PC-9 (cell line): Measurements from ENCODE around the gene PRB2.

ENCODE experiments used
- EZH2 ChIP-seq: fragments of 200-600 bp; sonication (generic); IDR thresholded peaks from 2 replicates; pipeline ENCODE4 v1.8.0; 2017; ENCODE audit warnings: antibody characterized with exemption, low read depth
- TF ChIP-seq, protein P1 (sequence below): fragments of 200-600 bp; sonication (generic); conservative IDR thresholded peaks from 2 replicates; pipeline ENCODE4 v1.6.1; 2017; ENCODE audit warnings: mixed run types, antibody characterized with exemption, mild to moderate bottlenecking, moderate library complexity

DNA sequence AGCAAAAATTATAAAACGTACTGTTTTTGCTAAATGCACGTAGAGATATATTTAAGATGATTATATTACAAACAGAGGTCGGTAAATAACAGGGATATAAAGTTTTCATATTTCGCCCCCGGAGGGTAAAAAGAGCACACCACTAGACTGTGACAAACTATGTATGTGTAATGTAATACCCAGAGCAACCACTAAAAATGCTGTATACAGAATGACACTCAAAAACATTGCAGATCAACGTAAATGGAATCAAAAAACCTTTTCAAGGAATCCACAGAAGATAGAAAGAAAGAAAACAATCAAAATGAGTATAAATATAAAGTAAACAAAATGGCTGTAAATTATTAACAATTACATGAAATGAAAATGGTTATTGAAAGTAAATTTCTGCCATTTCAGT lies 47.6 kb downstream of the PRB2 start:
- TF ChIP-seq, protein P1, sequence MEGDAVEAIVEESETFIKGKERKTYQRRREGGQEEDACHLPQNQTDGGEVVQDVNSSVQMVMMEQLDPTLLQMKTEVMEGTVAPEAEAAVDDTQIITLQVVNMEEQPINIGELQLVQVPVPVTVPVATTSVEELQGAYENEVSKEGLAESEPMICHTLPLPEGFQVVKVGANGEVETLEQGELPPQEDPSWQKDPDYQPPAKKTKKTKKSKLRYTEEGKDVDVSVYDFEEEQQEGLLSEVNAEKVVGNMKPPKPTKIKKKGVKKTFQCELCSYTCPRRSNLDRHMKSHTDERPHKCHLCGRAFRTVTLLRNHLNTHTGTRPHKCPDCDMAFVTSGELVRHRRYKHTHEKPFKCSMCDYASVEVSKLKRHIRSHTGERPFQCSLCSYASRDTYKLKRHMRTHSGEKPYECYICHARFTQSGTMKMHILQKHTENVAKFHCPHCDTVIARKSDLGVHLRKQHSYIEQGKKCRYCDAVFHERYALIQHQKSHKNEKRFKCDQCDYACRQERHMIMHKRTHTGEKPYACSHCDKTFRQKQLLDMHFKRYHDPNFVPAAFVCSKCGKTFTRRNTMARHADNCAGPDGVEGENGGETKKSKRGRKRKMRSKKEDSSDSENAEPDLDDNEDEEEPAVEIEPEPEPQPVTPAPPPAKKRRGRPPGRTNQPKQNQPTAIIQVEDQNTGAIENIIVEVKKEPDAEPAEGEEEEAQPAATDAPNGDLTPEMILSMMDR, result peak; percentile 58
- no peak for TF ChIP-seq EZH2
